Dermis microvascular lymphatic vessel endothelial cell (primary cell): ENCODE measurements around the gene UBD. TPM values are rescaled to one million over a fixed set of nuclear protein-coding genes. Genes with fewer than 3 reads are reported as not detected.

Experiments
- DNase-seq, 2 donors: peaks; one replicate each; pipeline versions ENCODE4 v3.0.0 to v3.0.0-alpha.2; 2010; ENCODE audit warnings: low read depth in 2 of 2
- total RNA-seq: library from RNA; depleted of rRNA; stranded (reverse); fragments of >200 nt; gene quantifications from 2 replicates; pipeline ENCODE4 v1.2.1, GENCODE V29; 2014

UBD gene
- total RNA-seq, 1 donor from 2014 or later: 39.0 TPM

- no peak for DNase-seq
Observed at GRCh38 chr6:29561606-29562181, 2.2 kb upstream of the UBD start.

GRCh38 chr6:29561091-29561490 lies 1.6 kb upstream of the UBD start:
- peak; percentile 48 to 57 for DNase-seq

- DNase-seq: no peak
Observed at GRCh38 chr6:29558439-29559079, 973 bp downstream of the UBD start.

- no peak for DNase-seq
Observed at GRCh38 chr6:29557320-29557719, 2.2 kb downstream of the UBD start.

GRCh38 chr6:29554764-29555163 lies 4.8 kb downstream of the UBD start:
- DNase-seq: no peak

- peak; percentile 21 to 41 for DNase-seq
Observed at GRCh38 chr6:29553268-29554057, 6.1 kb downstream of the UBD start.

GRCh38 chr6:29552512-29553051 lies 7.0 kb downstream of the UBD start:
- peak; percentile 67 to 69 for DNase-seq

GRCh38 chr6:29547573-29547972 lies 12.0 kb downstream of the UBD start:
- no peak for DNase-seq

GRCh38 chr6:29537714-29538403 lies 21.7 kb downstream of the UBD start:
- DNase-seq: no peak

- no peak for DNase-seq
Observed at GRCh38 chr6:29532320-29532951, 27.1 kb downstream of the UBD start.

- DNase-seq: no peak
Observed at GRCh38 chr6:29531668-29532067, 27.9 kb downstream of the UBD start.

- DNase-seq: no peak
Observed at GRCh38 chr6:29530671-29531310, 28.7 kb downstream of the UBD start.

GRCh38 chr6:29529956-29530355 lies 29.6 kb downstream of the UBD start:
- DNase-seq: no peak

- DNase-seq: no peak
Observed at GRCh38 chr6:29528988-29529560, 30.5 kb downstream of the UBD start.

GRCh38 chr6:29528300-29528931 lies 31.1 kb downstream of the UBD start:
- no peak for DNase-seq

- DNase-seq: no peak
Observed at GRCh38 chr6:29527564-29527963, 32.0 kb downstream of the UBD start.

GRCh38 chr6:29527126-29527525 lies 32.4 kb downstream of the UBD start:
- no peak for DNase-seq

GRCh38 chr6:29525311-29525639 lies 34.3 kb downstream of the UBD start:
- no peak for DNase-seq

- no peak for DNase-seq
Observed at GRCh38 chr6:29524444-29525310, 34.9 kb downstream of the UBD start.
